Cardiac muscle cell (in vitro differentiated cells and primary cell): ENCODE results near the gene SLIT1. TPM values are rescaled to one million over a fixed set of nuclear protein-coding genes. Genes with fewer than 3 reads are reported as not detected.
A peak's percentile ranks its signal among the peaks of the same experiment; 100 is the strongest.

ENCODE experiments used
- DNase-seq, 2 donors: peaks; one replicate each; pipeline versions ENCODE4 v3.0.0 to v3.0.0-alpha.2; 2010 to 2017; ENCODE audit warnings: low read depth in 1 of 2, low spot score in 1 of 2
- H3K27ac ChIP-seq: fragments of 200-600 bp; sonication (generic); 2 replicates; pipeline ENCODE4 v1.5.1; 2016
- H3K27me3 ChIP-seq: fragments of 200-600 bp; sonication (generic); 2 replicates; pipeline ENCODE4 v1.6.0; 2016; ENCODE audit warnings: control low read depth
- H3K36me3 ChIP-seq: fragments of 200-600 bp; sonication (generic); 2 replicates; pipeline ENCODE4 v1.5.1; 2016; ENCODE audit warnings: control low read depth
- H3K4me1 ChIP-seq: fragments of 200-600 bp; sonication (generic); 2 replicates; pipeline ENCODE4 v1.8.1; 2017; ENCODE audit warnings: low read depth, mild to moderate bottlenecking, mixed run types
- H3K4me3 ChIP-seq: fragments of 200-600 bp; sonication (generic); 2 replicates; pipeline ENCODE4 v1.5.1; 2016; ENCODE audit warnings: mild to moderate bottlenecking
- H3K9me3 ChIP-seq: fragments of 200-600 bp; sonication (generic); 2 replicates; pipeline ENCODE4 v1.5.1; 2017; ENCODE audit warnings: low read depth, mild to moderate bottlenecking, control low read depth
- CTCF ChIP-seq: IDR thresholded peaks from 2 replicates; pipeline ENCODE4 v1.5.1; 2012; ENCODE audit warnings: low read depth, mild to moderate bottlenecking, low read length
- polyA plus RNA-seq: library from polyadenylated mRNA; unstranded; fragments of >200 nt; fragmentation: Nextera tagmentation; extraction: Ambion mirVana; gene quantifications from 2 replicates; pipeline ENCODE4 v1.2.1, GENCODE V29; 2016
- total RNA-seq: library from RNA; depleted of rRNA; stranded (reverse); fragments of >200 nt; gene quantifications from 2 replicates; pipeline ENCODE4 v1.2.3, GENCODE V29; 2016

Gene SLIT1
- total and polyA plus RNA-seq, 2 experiments from 2014 or later, result 3.3 to 11.0 TPM

DNA sequence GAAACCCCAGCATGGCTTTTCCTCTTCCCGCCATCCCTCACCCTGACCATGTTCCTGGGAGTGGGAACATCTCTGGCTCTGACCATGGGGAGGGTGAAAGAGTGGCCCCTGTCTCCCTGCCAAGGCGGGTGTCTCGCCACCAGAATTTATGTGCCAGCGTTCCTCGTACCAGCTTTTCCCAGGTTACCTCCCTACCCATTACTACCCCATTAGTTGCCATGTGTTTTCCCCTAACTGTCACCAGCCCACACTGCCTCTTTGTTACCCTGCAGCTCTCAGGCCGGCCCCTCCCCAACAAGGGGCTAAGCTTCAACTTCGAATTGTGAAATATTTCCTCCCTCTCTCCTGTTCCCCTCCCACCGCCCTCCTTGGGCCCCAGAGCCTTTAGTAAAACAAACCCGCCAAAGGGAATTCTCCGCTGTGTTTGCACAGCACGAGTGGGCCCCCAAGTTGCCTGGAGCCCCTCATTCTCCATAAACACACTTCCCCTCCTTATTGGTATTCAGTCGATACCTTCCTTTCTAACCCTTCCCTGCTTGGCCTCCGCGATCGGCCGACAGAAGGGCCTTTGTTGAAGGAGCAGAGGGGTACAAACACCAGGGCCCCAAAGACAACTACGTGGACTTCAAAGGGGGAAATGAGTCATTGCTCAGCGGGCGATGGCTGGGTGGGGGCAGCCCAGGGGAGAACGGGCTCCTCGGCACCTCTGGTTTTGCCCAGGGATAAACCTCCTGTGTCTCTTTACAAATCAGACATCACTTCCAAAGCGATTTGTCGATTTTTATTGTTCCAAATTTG, 45.5 kb downstream of the SLIT1 start:
- no peak for DNase-seq
- Histone ChIP-seq H3K27me3 (peaks cover 25% of the 10 kb centered on the region), H3K4me3 (no peak overlapping the region), H3K9me3 (no peaks in the 10 kb centered on the region), H3K27ac (no peak overlapping the region), H3K4me1 (peaks cover 12% of the 10 kb centered on the region), H3K36me3 (no peaks in the 10 kb centered on the region)
- TF ChIP-seq CTCF, result no peak

DNA sequence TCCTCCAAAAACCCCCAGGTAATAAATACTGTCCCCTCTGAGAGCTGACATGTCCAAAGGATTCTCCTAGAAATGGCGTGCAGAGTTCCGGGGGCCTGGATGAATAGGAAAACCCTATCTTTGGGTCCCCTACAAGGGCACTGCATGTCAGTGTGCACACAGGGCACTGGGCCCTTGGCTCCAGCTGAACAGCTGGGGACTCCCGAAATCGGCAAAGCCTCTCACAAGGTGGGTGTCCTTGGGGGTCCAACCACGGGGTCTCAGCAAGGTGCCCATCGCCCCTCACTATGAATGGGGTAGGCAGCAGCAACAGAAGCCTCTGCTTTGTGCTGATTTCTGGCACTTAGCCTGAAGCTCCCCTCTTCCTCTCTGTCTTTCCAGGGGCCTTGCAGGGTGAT, 46.1 kb downstream of the SLIT1 start:
- no peak for DNase-seq
- Histone ChIP-seq H3K36me3 (no peaks in the 10 kb centered on the region), H3K4me1 (peaks cover 12% of the 10 kb centered on the region), H3K27ac (no peak overlapping the region), H3K9me3 (no peaks in the 10 kb centered on the region), H3K27me3 (peaks cover 31% of the 10 kb centered on the region), H3K4me3 (no peak overlapping the region)
- no peak for TF ChIP-seq CTCF

GRCh38 chr10:97138846-97139245, 46.9 kb downstream of the SLIT1 start:
- DNase-seq, result peak in 1 of 2 donors; percentile 77

DNA sequence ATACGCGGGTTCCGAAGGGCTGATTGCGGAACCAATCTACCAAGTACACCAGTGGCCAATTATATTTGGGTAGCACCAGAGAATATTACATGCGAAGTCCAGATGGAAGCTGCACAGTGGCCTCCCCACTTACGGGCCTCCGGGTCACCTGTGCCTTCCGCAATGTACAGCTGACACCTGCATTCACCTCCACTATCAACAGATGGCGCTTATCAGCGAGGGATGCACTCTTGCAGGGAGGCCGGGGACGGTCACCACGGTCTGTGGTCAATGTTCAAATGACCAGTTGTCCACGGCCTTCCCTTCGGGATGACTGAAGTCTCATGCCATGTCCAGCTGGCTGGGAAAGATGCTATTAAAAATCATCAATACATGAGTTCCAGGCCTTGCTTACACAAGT, 47.6 kb downstream of the SLIT1 start:
- no peak for TF ChIP-seq CTCF
- no peak for DNase-seq
- no peaks in the 10 kb centered on the region for H3K9me3 ChIP-seq
- H3K27me3 ChIP-seq, result peaks cover 21% of the 10 kb centered on the region
- peaks cover 12% of the 10 kb centered on the region for H3K4me1 ChIP-seq
- no peak overlapping the region for H3K27ac ChIP-seq
- no peak overlapping the region for H3K4me3 ChIP-seq
- H3K36me3 ChIP-seq, result no peaks in the 10 kb centered on the region

More at GRCh38 chr10:97138846-97139245, 46.9 kb downstream of the SLIT1 start:
- Histone ChIP-seq H3K4me1 (peaks cover 12% of the 10 kb centered on the region), H3K4me3 (no peak overlapping the region), H3K27me3 (peaks cover 26% of the 10 kb centered on the region), H3K27ac (no peak overlapping the region), H3K9me3 (no peaks in the 10 kb centered on the region), H3K36me3 (no peaks in the 10 kb centered on the region)
- TF ChIP-seq CTCF, result no peak

DNA sequence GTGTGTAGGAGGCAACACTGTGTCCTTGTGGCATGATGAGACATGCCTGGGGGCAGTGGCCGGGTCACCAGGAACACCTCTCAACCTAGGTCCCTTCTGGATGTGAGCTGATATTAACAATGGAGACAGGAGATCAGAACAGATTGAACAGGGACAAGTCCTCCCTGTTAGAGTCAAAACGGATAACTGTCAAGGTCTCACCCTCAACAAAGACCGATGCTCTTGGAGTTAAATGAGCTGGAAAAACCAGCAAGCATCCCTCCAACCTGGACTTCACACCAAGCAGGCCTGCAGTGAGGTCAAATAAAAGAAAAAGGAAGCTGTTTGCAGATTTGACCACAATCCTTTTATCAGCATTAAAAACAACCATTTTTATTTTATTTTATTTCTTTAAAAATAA, 49.0 kb downstream of the SLIT1 start:
- DNase-seq, result no peak
- Histone ChIP-seq H3K36me3 (no peaks in the 10 kb centered on the region), H3K27me3 (peaks cover 21% of the 10 kb centered on the region), H3K4me3 (no peak overlapping the region), H3K27ac (no peak overlapping the region), H3K9me3 (no peaks in the 10 kb centered on the region), H3K4me1 (peaks cover 12% of the 10 kb centered on the region)
- TF ChIP-seq CTCF, result no peak
